ENCODE measurements around the gene GPRC5C. TPM values are rescaled to one million over a fixed set of nuclear protein-coding genes. Genes with fewer than 3 reads are reported as not detected.

GPRC5C gene
- total RNA-seq, 1 donor from 2014 or later, result 13.5 TPM

- H3K4me1 Mint-ChIP-seq, result peaks cover 13% of the 10 kb centered on the region
- DNase-seq (ENCODE audit: low spot score), result no peak
- Histone ChIP-seq H3K4me1 (peaks cover 15% of the 10 kb centered on the region), H4K20me1 (ENCODE audit: low read depth) (peaks cover 13% of the 10 kb centered on the region), H3K27ac (no peak overlapping the region), H3K4me2 (no peak overlapping the region), H3K36me3 (no peaks in the 10 kb centered on the region), H3F3A (ENCODE audit: low read depth) (peaks cover 7% of the 10 kb centered on the region), H3K9ac (no peak overlapping the region), H2AFZ (replicated peaks) (no peak overlapping the region), H3K4me3 (no peak overlapping the region), H3K79me2 (ENCODE audit: low read depth) (peaks cover 11% of the 10 kb centered on the region), H3K9me3 (ENCODE audit: low read depth) (no peaks in the 10 kb centered on the region), H3K27me3 (peaks cover 17% of the 10 kb centered on the region)
- H3K36me3 Mint-ChIP-seq, result peaks cover 9% of the 10 kb centered on the region
- H3K27me3 Mint-ChIP-seq (ENCODE audit: insufficient read depth, low read depth), result peaks cover 21% of the 10 kb centered on the region
- no peak overlapping the region for H3K4me3 Mint-ChIP-seq
- TF ChIP-seq CTCF (IDR thresholded peaks at IDR 0.05) (no peak), EZH2phosphoT487 (IDR thresholded peaks at IDR 0.05) (no peak), EZH2 (IDR thresholded peaks at IDR 0.05) (no peak)
- H3K27ac Mint-ChIP-seq, result no peak overlapping the region
- peaks cover 23% of the 10 kb centered on the region for H3K9me3 Mint-ChIP-seq
Observed at GRCh38 chr17:74435775-74436359, 4.0 kb downstream of the GPRC5C start.

- Histone ChIP-seq H3K9ac (no peak overlapping the region), H2AFZ (replicated peaks) (no peak overlapping the region), H4K20me1 (ENCODE audit: low read depth) (peaks cover 13% of the 10 kb centered on the region), H3K27ac (no peak overlapping the region), H3K9me3 (ENCODE audit: low read depth) (no peaks in the 10 kb centered on the region), H3F3A (ENCODE audit: low read depth) (peaks cover 11% of the 10 kb centered on the region), H3K79me2 (ENCODE audit: low read depth) (peaks cover 10% of the 10 kb centered on the region), H3K4me2 (no peak overlapping the region), H3K36me3 (no peaks in the 10 kb centered on the region), H3K27me3 (peaks cover 5% of the 10 kb centered on the region), H3K4me1 (peaks cover 12% of the 10 kb centered on the region), H3K4me3 (no peak overlapping the region)
- Mint-ChIP-seq H3K9me3 (peaks cover 23% of the 10 kb centered on the region), H3K27me3 (ENCODE audit: insufficient read depth, low read depth) (peaks cover 18% of the 10 kb centered on the region), H3K27ac (no peak overlapping the region), H3K4me1 (peaks cover 16% of the 10 kb centered on the region), H3K36me3 (peaks cover 9% of the 10 kb centered on the region), H3K4me3 (no peak overlapping the region)
- DNase-seq (ENCODE audit: low spot score), result no peak
- TF ChIP-seq CTCF (IDR thresholded peaks at IDR 0.05), result peak; percentile 82
- no peak for TF ChIP-seq EZH2phosphoT487 (IDR thresholded peaks at IDR 0.05)
- TF ChIP-seq EZH2 (IDR thresholded peaks at IDR 0.05), result no peak
Observed at GRCh38 chr17:74437702-74438101, 5.8 kb downstream of the GPRC5C start.

- H3K9ac ChIP-seq, result no peak overlapping the region
- no peak for DNase-seq (ENCODE audit: low spot score)
- peaks cover 23% of the 10 kb centered on the region for H3K9me3 Mint-ChIP-seq
- no peaks in the 10 kb centered on the region for H3K27me3 ChIP-seq
- no peak overlapping the region for H3K4me3 Mint-ChIP-seq
- H3K36me3 ChIP-seq, result no peaks in the 10 kb centered on the region
- peaks cover 20% of the 10 kb centered on the region for H3K4me1 ChIP-seq
- H3K4me2 ChIP-seq, result no peak overlapping the region
- H3K27ac Mint-ChIP-seq, result peak overlapping the region; percentile 90
- no peaks in the 10 kb centered on the region for H3K9me3 ChIP-seq (ENCODE audit: low read depth)
- no peaks in the 10 kb centered on the region for H3K79me2 ChIP-seq (ENCODE audit: low read depth)
- H3K27ac ChIP-seq, result no peak overlapping the region
- H3K4me3 ChIP-seq, result no peak overlapping the region
- TF ChIP-seq EZH2phosphoT487 (IDR thresholded peaks at IDR 0.05) (no peak), CTCF (IDR thresholded peaks at IDR 0.05) (no peak), EZH2 (IDR thresholded peaks at IDR 0.05) (no peak)
- peaks cover 14% of the 10 kb centered on the region for H4K20me1 ChIP-seq (ENCODE audit: low read depth)
- H3K36me3 Mint-ChIP-seq, result peaks cover 9% of the 10 kb centered on the region
- H2AFZ ChIP-seq (replicated peaks), result no peak overlapping the region
- H3F3A ChIP-seq (ENCODE audit: low read depth), result peaks cover 16% of the 10 kb centered on the region
- peaks cover 26% of the 10 kb centered on the region for H3K4me1 Mint-ChIP-seq
- peaks cover 12% of the 10 kb centered on the region for H3K27me3 Mint-ChIP-seq (ENCODE audit: insufficient read depth, low read depth)
Observed at GRCh38 chr17:74439691-74440567, 8.0 kb downstream of the GPRC5C start.
